ENCODE results near the gene PRDM16.

Gene PRDM16

DNA sequence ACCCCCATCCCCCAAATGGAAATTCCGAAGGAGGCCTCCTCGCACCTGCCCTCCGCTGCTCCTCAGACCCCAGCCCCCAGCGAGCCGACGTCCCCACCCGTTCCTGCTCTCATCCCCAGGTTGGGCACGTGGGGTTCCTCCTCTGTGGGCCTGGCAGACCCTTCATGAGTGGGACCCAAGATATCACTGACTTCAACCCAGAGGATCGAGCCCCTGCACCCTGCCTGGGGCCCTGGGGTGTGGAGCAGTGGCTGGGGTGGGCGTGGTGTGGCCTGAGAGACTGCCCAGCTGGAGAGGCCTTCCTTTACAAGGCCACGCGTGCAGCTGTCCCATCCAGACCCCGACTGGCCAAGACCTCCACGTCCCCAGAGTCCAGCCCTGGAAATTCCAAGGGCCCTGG is 367.9 kb downstream of the PRDM16 start:
- no peaks in the 10 kb centered on the region for H3K4me1 Mint-ChIP-seq
- H3K27ac Mint-ChIP-seq, result no peak overlapping the region

DNA sequence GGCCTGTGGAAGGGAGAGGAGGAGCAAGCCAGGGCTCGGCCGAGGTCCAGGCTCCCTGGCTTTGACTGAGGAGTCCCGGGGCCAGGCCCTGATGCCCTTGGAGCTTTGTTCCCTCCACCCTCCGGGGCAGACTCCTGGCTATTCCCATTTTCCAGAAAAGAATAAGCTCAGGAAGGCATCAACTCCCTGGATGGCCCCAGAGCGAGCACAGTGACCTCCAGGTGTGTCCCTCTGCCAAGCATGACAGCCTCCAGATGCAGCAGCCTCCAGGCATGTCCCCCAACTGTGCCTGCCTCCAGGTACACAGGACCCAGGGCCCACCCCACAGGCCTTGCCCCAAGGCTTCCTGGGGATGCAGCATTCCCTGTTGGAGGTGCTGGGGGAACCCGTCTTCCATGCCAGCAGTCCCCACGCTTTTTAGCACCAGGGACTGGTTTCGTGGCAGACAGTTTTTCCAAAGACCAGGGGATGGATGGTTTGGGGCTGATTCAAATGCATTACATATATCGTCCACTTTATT is 369.7 kb downstream of the PRDM16 start:
- Mint-ChIP-seq H3K4me1 (no peaks in the 10 kb centered on the region), H3K4me3 (no peak overlapping the region), H3K27ac (no peak overlapping the region), H3K27me3 (peaks cover 20 to 21% of the 10 kb centered on the region in 2 donors), H3K9me3 (no peaks in the 10 kb centered on the region), H3K36me3 (no peaks in the 10 kb centered on the region)
- no peak for DNase-seq
- no peak for ATAC-seq (replicated peaks)

More for the DNA sequence above, 367.9 kb downstream of the PRDM16 start:
- H3K27me3 Mint-ChIP-seq, result peaks cover 11 to 23% of the 10 kb centered on the region in 2 donors
- DNase-seq (no peak), ATAC-seq (replicated peaks) (no peak)
- H3K4me3 Mint-ChIP-seq, result no peak overlapping the region
- H3K9me3 Mint-ChIP-seq, result no peaks in the 10 kb centered on the region
- no peaks in the 10 kb centered on the region for H3K36me3 Mint-ChIP-seq

DNA sequence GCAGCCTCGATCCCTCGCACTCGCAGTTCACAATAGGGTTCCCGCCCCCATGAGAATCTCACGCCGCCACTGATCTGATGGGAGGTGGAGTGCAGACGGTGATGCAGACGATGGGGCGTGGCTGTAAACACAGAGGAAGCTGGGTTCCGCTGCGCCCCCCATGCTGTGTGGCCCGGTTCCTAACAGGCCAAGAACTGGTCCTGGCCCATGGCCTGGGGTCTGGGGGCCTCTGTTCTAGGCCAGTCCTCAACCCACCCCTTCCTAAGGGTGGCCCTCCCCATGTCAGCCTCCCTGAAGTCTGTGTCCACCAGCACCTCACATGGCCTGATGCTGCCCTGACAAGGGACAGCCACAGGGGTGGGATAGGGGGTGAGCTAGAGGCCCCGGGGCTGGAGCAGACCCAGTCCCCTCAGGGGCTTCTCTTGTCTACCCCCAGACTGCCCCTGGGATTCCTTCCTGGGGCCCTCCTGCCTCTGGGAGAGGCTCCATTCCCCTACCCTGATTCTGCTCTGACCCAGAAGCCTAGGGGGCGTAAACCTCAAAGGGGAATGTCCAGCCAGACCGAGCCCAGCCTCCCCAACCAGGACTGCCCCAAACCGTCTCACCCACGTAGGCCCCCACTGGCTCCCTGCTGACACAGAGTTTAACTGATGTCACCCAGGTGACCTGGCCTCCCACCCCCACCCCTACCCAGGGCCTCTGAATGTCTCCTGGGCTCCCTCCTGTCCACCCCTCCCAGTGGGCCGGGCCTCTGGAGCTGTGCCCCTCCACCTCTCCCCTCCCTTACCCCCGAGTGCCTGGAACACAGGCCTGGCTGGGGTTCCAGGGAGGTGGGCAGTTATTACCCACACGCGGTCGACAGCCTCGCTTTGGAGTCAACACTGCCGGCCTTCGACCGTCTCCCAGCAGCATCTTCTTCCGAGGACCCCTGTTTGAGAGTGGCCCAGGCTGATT is 370.6 kb downstream of the PRDM16 start:
- no peak overlapping the region for H3K4me3 Mint-ChIP-seq
- no peaks in the 10 kb centered on the region for H3K9me3 Mint-ChIP-seq
- H3K27ac Mint-ChIP-seq, result no peak overlapping the region
- H3K36me3 Mint-ChIP-seq, result no peaks in the 10 kb centered on the region
- ATAC-seq (replicated peaks), result no peak
- DNase-seq, result no peak
- no peaks in the 10 kb centered on the region for H3K4me1 Mint-ChIP-seq
- peaks cover 20 to 24% of the 10 kb centered on the region in 2 donors for H3K27me3 Mint-ChIP-seq

DNA sequence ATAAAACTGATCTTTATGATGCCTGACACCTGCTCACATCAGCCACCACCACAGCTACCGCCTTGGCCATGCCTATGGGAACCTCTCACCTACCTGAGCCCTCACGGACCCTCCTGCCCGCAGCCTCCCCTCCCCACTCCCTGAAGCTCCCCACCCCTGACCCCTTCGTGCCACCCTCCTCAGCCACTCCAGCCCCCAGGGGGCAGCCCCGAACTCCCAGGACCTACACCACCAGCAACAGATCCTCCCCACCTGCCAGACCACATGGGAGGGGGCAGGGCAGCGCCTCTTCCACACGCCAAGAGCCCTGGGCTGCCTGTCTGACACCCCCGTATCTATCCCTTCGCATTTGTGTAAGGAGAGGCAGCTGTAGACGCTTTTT is 371.3 kb downstream of the PRDM16 start:
- Mint-ChIP-seq H3K27ac (no peak overlapping the region), H3K27me3 (peaks cover 20 to 24% of the 10 kb centered on the region in 2 donors), H3K4me1 (no peaks in the 10 kb centered on the region), H3K4me3 (no peak overlapping the region), H3K9me3 (no peaks in the 10 kb centered on the region), H3K36me3 (no peaks in the 10 kb centered on the region)
- DNase-seq, result no peak
- no peak for ATAC-seq (replicated peaks)

DNA sequence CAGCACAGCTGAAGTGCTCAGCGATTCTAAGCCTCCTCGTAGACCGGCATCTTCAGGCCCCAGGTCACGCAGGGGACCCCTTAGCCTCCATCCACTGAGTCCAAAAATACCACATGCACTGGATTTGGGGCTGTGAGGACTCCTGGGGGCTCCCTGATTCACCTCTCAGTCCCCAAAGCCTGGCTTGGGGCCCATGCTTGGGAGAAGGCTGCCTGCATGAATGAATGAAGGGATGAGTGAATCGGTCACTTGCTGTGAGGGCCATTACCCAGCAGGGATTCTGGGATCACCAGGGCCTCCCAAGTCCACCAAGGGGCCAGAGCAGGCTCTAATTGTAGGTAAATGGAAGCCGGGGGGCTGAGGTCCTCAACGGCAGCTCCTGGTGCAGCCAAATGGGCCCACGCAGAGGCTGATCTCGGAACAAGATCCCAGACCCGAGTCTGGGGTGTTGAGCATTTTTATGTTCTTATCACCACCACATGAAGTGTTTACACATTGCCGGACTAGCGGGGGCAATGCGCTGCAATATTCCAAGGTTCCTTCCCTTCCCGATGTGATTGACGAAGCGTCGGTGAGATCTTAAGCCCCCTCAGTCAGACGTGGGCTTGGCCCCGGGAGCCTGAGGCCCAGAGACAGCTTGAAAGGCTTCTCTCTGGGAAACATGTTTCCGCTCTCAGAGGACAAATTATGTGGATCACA is 371.9 kb downstream of the PRDM16 start:
- Mint-ChIP-seq H3K4me3 (no peak overlapping the region), H3K4me1 (no peaks in the 10 kb centered on the region), H3K36me3 (no peaks in the 10 kb centered on the region), H3K27me3 (peaks cover 20 to 24% of the 10 kb centered on the region in 2 donors), H3K9me3 (no peaks in the 10 kb centered on the region), H3K27ac (no peak overlapping the region)
- ATAC-seq (replicated peaks), result no peak
- DNase-seq, result no peak

DNA sequence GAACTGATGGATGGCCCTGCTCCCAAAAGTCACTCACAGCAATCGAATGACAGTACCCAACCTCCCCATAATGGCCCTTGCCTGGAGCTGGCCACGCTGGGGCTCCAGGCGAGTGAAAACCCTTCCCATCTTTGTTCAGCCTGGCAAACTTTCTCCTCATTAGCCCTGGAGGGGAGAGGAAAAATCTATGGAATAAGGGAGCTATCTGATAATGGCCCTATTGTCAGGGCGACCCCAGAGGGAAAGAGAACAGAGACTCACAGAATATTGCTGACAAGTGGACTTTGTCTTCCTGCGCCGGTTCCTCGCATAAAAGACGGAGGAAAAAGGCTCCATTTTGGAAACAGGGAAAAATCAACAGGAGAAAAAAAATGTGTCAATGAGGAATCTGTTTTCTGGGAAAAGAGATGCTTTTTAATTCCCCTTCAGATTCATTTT is 372.4 kb downstream of the PRDM16 start:
- Mint-ChIP-seq H3K4me3 (no peak overlapping the region), H3K27ac (no peak overlapping the region), H3K4me1 (no peaks in the 10 kb centered on the region), H3K36me3 (no peaks in the 10 kb centered on the region), H3K9me3 (no peaks in the 10 kb centered on the region), H3K27me3 (peaks cover 20 to 24% of the 10 kb centered on the region in 2 donors)
- DNase-seq (no peak), ATAC-seq (replicated peaks) (no peak)

DNA sequence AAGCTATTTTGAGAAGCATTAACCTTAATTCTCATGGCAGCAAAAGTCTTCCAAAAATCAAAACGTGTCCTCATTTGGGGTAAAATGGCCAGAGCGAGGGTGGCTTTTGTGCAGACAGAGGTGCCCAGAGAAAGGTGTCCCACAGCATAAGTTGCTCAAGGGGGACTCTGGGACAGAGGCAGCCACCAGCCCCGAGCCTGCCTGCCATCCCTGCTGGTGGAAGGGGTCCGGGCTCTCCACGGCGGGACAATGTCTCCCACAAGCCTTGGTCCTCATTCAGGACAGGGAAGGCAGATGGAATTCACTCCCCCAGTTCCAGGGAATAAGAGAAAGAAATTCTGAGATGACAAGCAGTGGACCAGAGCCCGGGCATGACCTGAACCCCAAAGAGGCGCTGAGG is 372.9 kb downstream of the PRDM16 start:
- H3K4me1 Mint-ChIP-seq, result no peaks in the 10 kb centered on the region
- no peaks in the 10 kb centered on the region for H3K36me3 Mint-ChIP-seq
- DNase-seq, result no peak
- H3K27me3 Mint-ChIP-seq, result peaks cover 20 to 24% of the 10 kb centered on the region in 2 donors
- ATAC-seq (replicated peaks), result no peak
- H3K4me3 Mint-ChIP-seq, result no peak overlapping the region
- H3K27ac Mint-ChIP-seq, result no peak overlapping the region
- no peaks in the 10 kb centered on the region for H3K9me3 Mint-ChIP-seq

DNA sequence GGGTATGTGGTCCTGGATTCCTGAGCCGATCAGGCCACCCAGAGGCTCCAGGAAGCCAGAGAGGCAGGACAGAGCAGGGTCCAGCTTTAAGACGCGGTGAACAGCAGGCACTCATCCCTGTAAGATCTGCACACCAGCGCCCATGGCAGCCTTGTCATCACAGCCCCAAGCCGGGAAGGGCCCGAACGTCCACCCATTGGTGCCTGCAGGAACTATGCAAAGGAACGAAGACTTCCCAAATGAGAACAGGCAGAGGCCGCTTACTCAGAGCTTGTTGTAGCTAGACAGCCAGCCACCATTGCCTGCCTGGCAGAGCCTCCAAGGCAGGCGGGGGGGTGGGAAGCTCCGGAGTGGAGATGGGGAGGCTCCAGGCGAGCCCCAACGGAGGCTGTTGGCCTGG is 373.3 kb downstream of the PRDM16 start:
- Mint-ChIP-seq H3K27ac (no peak overlapping the region), H3K9me3 (no peaks in the 10 kb centered on the region), H3K27me3 (peaks cover 20 to 22% of the 10 kb centered on the region in 2 donors), H3K36me3 (no peaks in the 10 kb centered on the region), H3K4me3 (no peak overlapping the region), H3K4me1 (no peaks in the 10 kb centered on the region)
- no peak for ATAC-seq (replicated peaks)
- no peak for DNase-seq

DNA sequence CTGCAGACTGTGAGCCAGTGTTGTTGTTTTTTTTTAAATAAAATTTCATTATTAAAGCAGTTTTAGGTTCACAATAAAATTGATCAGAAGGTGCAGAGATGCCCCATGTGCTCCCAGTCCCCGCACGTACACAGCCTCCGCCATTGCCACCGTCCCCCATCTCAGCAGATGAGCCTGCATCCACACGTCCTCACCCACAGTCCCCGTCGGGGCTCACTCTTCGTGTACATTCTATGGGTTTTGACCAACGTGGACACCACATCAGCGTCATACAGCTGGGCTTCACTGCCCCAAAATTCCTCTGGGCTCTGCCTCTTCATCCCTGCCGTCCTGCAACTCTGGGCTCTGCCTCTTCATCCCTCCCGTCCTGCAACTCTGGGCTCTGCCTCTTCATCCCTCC is 373.9 kb downstream of the PRDM16 start:
- no peak overlapping the region for H3K4me3 Mint-ChIP-seq
- no peak for DNase-seq
- no peak overlapping the region for H3K27ac Mint-ChIP-seq
- H3K36me3 Mint-ChIP-seq, result no peaks in the 10 kb centered on the region
- no peak for ATAC-seq (replicated peaks)
- H3K27me3 Mint-ChIP-seq, result peaks cover 20% of the 10 kb centered on the region in 2 donors
- H3K4me1 Mint-ChIP-seq, result no peaks in the 10 kb centered on the region
- peaks cover 2 to 4% of the 10 kb centered on the region in 2 donors for H3K9me3 Mint-ChIP-seq

DNA sequence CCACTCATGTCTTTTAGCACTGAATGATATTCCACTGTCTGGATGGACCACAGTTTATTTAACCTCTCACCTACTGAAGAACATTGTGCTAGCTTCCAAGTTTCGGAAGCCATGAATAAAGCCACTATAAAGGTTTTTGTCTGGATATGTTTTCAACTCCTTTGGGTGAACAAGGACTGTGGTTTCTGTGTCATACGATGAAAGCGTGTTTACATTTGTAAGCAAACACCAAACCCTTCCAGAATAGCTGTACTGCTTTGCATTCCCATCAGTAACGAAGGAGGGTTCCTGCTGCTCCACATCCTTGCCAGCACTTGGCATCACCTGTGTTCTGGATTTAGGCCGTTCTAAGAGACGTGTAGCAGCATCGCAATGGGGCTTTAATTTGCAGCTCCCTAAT is 374.8 kb downstream of the PRDM16 start:
- Mint-ChIP-seq H3K4me1 (no peaks in the 10 kb centered on the region), H3K27me3 (peaks cover 20% of the 10 kb centered on the region in 2 donors), H3K36me3 (no peaks in the 10 kb centered on the region), H3K4me3 (no peak overlapping the region), H3K27ac (no peak overlapping the region), H3K9me3 (peaks cover 4 to 7% of the 10 kb centered on the region in 2 donors)
- ATAC-seq (replicated peaks) (no peak), DNase-seq (no peak)

DNA sequence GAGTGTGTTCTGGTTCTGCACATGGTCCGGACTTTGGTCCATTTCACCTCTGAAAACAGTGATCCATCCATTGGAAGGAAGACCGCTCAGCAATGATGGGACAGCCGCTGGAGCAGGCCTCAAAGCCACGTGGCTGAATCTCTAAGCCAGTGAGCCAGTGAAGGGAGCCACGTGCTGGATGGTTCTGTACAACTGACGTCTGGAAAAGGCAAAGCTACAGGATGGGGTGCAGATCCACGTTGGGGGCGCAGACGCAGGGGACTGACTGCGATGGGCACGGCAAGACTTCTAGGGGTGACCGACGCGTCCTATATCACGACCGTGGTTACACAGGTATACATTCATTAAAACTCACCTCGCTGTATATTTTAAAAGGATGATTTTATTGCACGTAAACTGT is 375.3 kb downstream of the PRDM16 start:
- H3K4me1 Mint-ChIP-seq, result no peaks in the 10 kb centered on the region
- DNase-seq (no peak), ATAC-seq (replicated peaks) (no peak)
- peaks cover 21 to 22% of the 10 kb centered on the region in 2 donors for H3K27me3 Mint-ChIP-seq
- no peaks in the 10 kb centered on the region for H3K36me3 Mint-ChIP-seq
- H3K4me3 Mint-ChIP-seq, result no peak overlapping the region
- H3K9me3 Mint-ChIP-seq, result peaks cover 4 to 7% of the 10 kb centered on the region in 2 donors
- no peak overlapping the region for H3K27ac Mint-ChIP-seq

DNA sequence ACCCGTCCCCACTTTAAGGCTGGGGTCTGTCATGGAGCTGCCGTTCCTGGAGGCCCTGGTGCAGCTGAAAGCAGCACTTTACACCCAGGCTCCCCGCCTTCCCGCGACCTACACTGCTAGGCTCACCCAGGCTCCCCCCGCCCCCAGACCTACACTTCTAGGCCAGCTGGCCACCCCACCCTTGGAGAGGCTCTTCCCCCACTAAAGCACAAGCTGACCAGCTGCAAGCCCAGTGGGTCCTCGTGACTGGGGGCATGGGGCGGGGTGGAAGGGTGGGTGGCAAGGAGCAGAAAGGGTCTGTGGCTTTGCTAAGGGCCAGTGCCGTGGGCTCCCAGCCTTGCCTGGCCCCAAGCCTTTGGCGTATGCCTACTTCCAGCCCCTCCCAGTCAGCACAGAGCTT is 375.7 kb downstream of the PRDM16 start:
- no peaks in the 10 kb centered on the region for H3K36me3 Mint-ChIP-seq
- no peak overlapping the region for H3K4me3 Mint-ChIP-seq
- no peak overlapping the region for H3K27ac Mint-ChIP-seq
- no peak for DNase-seq
- H3K27me3 Mint-ChIP-seq, result peaks cover 25 to 26% of the 10 kb centered on the region in 2 donors
- peaks cover 4 to 7% of the 10 kb centered on the region in 2 donors for H3K9me3 Mint-ChIP-seq
- ATAC-seq (replicated peaks), result no peak
- H3K4me1 Mint-ChIP-seq, result no peaks in the 10 kb centered on the region

DNA sequence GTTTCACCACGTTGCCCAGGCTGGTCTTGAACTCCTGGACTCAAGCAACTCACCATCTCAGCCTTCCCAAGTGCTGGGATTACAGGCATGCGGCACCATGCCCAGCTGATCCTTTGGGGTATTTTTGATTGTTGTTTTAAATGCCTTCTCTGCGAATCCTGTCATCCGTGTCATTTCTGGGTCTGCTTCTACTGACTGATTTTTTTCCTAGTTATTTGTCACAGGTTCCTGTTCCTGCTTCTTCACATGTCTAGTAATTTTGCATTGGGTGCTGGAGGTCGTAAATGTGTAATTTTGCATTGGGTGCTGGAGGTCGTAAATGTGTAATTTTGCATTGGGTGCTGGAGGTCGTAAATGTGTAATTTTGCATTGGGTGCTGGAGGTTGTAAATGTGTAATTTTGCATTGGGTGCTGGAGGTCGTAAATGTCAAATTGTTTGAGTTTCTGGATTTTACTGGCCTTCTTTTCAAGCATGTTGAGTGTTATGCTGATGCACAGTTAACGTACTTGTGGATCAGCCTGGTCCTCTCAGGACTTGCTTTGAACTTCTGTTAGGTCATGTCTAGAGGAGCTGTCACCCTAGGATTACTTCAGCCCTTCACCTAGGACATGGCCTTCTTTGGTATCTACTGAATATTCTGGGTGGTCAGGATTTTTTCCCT is 381.3 kb downstream of the PRDM16 start:
- Mint-ChIP-seq H3K27ac (no peak overlapping the region), H3K27me3 (peaks cover 30 to 44% of the 10 kb centered on the region in 2 donors), H3K4me3 (no peak overlapping the region), H3K4me1 (peaks cover 3 to 17% of the 10 kb centered on the region in 2 donors), H3K9me3 (peaks cover 4 to 7% of the 10 kb centered on the region in 2 donors), H3K36me3 (no peaks in the 10 kb centered on the region)
- no peak for DNase-seq
- no peak for ATAC-seq (replicated peaks)

DNA sequence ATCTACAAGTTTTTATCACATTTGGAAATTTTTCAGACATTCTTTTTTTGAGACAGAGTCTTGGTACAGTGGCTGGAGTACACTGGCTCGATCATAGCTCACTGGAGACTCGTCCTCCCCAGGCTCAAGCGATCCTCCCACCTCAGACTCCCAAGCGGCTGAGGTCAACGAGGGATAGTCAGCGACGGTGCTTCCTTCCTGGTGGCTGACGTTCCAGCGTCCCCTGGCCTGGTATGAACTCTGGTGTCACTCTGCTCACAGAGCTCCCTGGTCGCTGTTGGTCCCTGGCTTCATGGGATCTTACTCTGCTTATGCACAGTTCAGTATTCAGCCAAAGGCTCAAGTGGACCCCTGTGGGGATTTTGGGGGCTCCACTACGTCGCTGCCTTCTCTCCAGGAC is 382.0 kb downstream of the PRDM16 start:
- Mint-ChIP-seq H3K36me3 (no peaks in the 10 kb centered on the region), H3K4me1 (peaks cover 3 to 19% of the 10 kb centered on the region in 2 donors), H3K27me3 (peaks cover 33 to 46% of the 10 kb centered on the region in 2 donors), H3K9me3 (peaks cover 4 to 7% of the 10 kb centered on the region in 2 donors), H3K27ac (no peak overlapping the region), H3K4me3 (no peak overlapping the region)
- ATAC-seq (replicated peaks) (no peak), DNase-seq (no peak)

Measured in stimulated activated naive B cell treated with anti-CD40 and anti-IgM and Interleukin-4, amounts not matched to agents 10 μg/mL and 1 μg/mL and 100 μg/mL, for 72 hours (primary cell).